DOHH2 (cell line): ENCODE results near the gene COL26A1.

Source experiments
- CTCF ChIP-seq: fragments of 200-600 bp; sonication (generic); IDR thresholded peaks from one replicate; pipeline ENCODE4 v1.5.1; 2014; ENCODE audit warnings: antibody characterized with exemption, mild to moderate bottlenecking, low read depth, low read length; ENCODE audit not compliant: poor library complexity, severe bottlenecking
- EZH2phosphoT487 ChIP-seq: fragments of 200-600 bp; sonication (generic); IDR thresholded peaks from 2 replicates; pipeline ENCODE4 v1.6.1; 2017; ENCODE audit warnings: borderline replicate concordance, mild to moderate bottlenecking, antibody characterized with exemption, low read length, moderate library complexity, mixed read lengths

- TF ChIP-seq CTCF (no peak), EZH2phosphoT487 (no peak)
Measured at GRCh38 chr7:101393865-101394264, 31.2 kb downstream of the COL26A1 start.
